Cardiac muscle cell (in vitro differentiated cells and primary cell): Measurements from ENCODE around the gene TCTN2. TPM values are rescaled to one million over a fixed set of nuclear protein-coding genes. Genes with fewer than 3 reads are reported as not detected.

ENCODE experiments used
- DNase-seq, 2 donors: peaks; one replicate each; pipeline versions ENCODE4 v3.0.0 to v3.0.0-alpha.2; 2010 to 2017; ENCODE audit warnings: low read depth in 1 of 2, low spot score in 1 of 2
- H3K27ac ChIP-seq: fragments of 200-600 bp; sonication (generic); 2 replicates; pipeline ENCODE4 v1.5.1; 2016
- H3K27me3 ChIP-seq: fragments of 200-600 bp; sonication (generic); 2 replicates; pipeline ENCODE4 v1.6.0; 2016; ENCODE audit warnings: control low read depth
- H3K36me3 ChIP-seq: fragments of 200-600 bp; sonication (generic); 2 replicates; pipeline ENCODE4 v1.5.1; 2016; ENCODE audit warnings: control low read depth
- H3K4me1 ChIP-seq: fragments of 200-600 bp; sonication (generic); 2 replicates; pipeline ENCODE4 v1.8.1; 2017; ENCODE audit warnings: low read depth, mild to moderate bottlenecking, mixed run types
- H3K4me3 ChIP-seq: fragments of 200-600 bp; sonication (generic); 2 replicates; pipeline ENCODE4 v1.5.1; 2016; ENCODE audit warnings: mild to moderate bottlenecking
- H3K9me3 ChIP-seq: fragments of 200-600 bp; sonication (generic); 2 replicates; pipeline ENCODE4 v1.5.1; 2017; ENCODE audit warnings: low read depth, mild to moderate bottlenecking, control low read depth
- polyA plus RNA-seq: library from polyadenylated mRNA; unstranded; fragments of >200 nt; fragmentation: Nextera tagmentation; extraction: Ambion mirVana; gene quantifications from 2 replicates; pipeline ENCODE4 v1.2.1, GENCODE V29; 2016
- total RNA-seq: library from RNA; depleted of rRNA; stranded (reverse); fragments of >200 nt; gene quantifications from 2 replicates; pipeline ENCODE4 v1.2.3, GENCODE V29; 2016
- TF ChIP-seq, protein P1 (sequence below): IDR thresholded peaks from 2 replicates; pipeline ENCODE4 v1.5.1; 2012; ENCODE audit warnings: low read depth, mild to moderate bottlenecking, low read length

TCTN2 gene
- total and polyA plus RNA-seq, 2 experiments from 2014 or later = 4.3 to 5.8 TPM

- H3K27me3 ChIP-seq = no peaks in the 10 kb centered on the region
- H3K36me3 ChIP-seq = peaks cover 8% of the 10 kb centered on the region
- DNase-seq = peak in 1 of 2 donors; percentile 4
- peaks cover 7% of the 10 kb centered on the region for H3K4me1 ChIP-seq
- TF ChIP-seq, protein P1, sequence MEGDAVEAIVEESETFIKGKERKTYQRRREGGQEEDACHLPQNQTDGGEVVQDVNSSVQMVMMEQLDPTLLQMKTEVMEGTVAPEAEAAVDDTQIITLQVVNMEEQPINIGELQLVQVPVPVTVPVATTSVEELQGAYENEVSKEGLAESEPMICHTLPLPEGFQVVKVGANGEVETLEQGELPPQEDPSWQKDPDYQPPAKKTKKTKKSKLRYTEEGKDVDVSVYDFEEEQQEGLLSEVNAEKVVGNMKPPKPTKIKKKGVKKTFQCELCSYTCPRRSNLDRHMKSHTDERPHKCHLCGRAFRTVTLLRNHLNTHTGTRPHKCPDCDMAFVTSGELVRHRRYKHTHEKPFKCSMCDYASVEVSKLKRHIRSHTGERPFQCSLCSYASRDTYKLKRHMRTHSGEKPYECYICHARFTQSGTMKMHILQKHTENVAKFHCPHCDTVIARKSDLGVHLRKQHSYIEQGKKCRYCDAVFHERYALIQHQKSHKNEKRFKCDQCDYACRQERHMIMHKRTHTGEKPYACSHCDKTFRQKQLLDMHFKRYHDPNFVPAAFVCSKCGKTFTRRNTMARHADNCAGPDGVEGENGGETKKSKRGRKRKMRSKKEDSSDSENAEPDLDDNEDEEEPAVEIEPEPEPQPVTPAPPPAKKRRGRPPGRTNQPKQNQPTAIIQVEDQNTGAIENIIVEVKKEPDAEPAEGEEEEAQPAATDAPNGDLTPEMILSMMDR = no peak
- H3K4me3 ChIP-seq = peak overlapping the region; percentile 90
- no peak overlapping the region for H3K27ac ChIP-seq
- no peaks in the 10 kb centered on the region for H3K9me3 ChIP-seq
These were observed 963 bp downstream of the TCTN2 start for GRCh38 chr12:123671876-123672275.

DNA sequence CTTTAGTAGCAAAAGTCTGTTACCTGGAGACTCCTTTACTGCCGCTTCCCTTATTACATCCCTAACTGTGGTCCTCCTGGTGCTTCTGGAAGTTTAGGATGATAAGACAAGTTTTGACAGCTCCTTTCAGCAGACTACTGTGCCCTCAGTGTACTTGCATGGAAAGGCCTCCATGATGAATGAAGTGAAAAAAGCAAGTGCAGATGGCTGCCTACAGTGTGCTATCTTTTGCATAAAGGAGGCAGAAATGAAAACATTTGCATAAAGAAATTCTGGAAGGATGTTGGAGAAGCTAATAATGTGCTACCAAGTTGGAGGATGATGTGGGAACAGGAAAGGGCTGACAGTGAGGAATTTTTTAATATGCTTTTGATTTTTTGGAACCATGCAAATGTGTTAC is 4.5 kb downstream of the TCTN2 start:
- TF ChIP-seq, protein P1 = no peak
- DNase-seq = no peak
- H3K27me3 ChIP-seq = no peaks in the 10 kb centered on the region
- H3K9me3 ChIP-seq = no peaks in the 10 kb centered on the region
- peaks cover 10% of the 10 kb centered on the region for H3K36me3 ChIP-seq
- H3K4me3 ChIP-seq = no peak overlapping the region
- H3K27ac ChIP-seq = no peak overlapping the region
- peaks cover 7% of the 10 kb centered on the region for H3K4me1 ChIP-seq

DNA sequence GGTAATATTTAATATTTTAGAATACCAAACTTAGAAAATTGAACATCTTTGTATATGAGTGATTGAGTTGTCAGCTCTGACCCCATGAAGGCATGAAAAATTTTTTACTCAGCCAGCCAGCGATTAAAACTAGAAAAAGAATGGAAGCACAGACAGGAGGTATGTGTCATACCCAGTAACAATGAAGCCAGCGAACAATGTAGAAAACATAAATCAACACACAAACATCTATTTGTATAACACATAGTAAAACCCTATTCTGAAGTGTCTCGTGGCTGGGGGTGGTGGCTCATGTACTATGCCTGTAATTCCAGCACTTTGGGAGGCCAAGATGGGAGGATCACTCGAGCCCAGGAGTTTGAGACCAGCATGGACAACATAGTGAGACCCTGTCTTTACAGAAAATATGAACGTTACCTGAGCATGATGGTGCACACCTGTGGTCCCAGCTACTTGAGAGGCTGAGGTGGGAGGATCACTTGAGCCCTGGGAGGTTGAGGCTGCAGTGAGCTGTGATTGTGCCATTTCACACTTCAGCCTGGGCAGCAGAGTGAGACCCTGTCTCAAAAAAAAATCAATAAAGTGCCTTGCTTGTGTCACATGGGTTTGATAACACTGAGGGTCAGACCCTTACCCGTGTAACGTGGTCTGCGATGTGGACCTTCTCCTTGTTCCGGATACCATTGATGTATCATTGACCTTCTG is 5.9 kb downstream of the TCTN2 start:
- DNase-seq = no peak
- TF ChIP-seq, protein P1 = no peak
- H3K4me1 ChIP-seq = peaks cover 2% of the 10 kb centered on the region
- H3K27me3 ChIP-seq = no peaks in the 10 kb centered on the region
- H3K9me3 ChIP-seq = no peaks in the 10 kb centered on the region
- peaks cover 14% of the 10 kb centered on the region for H3K36me3 ChIP-seq
- H3K27ac ChIP-seq = no peak overlapping the region
- no peak overlapping the region for H3K4me3 ChIP-seq

DNA sequence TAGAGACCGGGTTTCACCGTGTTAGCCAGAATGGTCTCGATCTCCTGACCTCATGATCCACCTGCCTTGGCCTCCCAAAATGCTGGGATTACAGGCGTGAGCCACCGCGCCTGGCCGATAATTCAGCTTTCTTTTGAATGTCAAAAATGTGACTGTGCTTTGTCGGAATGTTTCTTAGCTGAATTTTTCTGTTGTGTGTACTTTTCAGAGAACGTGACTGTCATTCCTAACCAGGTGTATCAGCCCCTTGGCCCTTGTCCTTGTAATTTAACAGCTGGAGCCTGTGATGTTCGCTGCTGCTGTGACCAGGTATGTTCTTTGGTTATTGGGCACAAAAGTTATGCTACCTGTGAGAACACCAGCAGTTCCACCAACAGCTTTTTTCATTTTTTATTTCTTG is 8.1 kb downstream of the TCTN2 start:
- no peaks in the 10 kb centered on the region for H3K9me3 ChIP-seq
- peaks cover 14% of the 10 kb centered on the region for H3K36me3 ChIP-seq
- no peak for DNase-seq
- TF ChIP-seq, protein P1 = no peak
- H3K27me3 ChIP-seq = no peaks in the 10 kb centered on the region
- no peak overlapping the region for H3K4me3 ChIP-seq
- H3K4me1 ChIP-seq = no peaks in the 10 kb centered on the region
- no peak overlapping the region for H3K27ac ChIP-seq

DNA sequence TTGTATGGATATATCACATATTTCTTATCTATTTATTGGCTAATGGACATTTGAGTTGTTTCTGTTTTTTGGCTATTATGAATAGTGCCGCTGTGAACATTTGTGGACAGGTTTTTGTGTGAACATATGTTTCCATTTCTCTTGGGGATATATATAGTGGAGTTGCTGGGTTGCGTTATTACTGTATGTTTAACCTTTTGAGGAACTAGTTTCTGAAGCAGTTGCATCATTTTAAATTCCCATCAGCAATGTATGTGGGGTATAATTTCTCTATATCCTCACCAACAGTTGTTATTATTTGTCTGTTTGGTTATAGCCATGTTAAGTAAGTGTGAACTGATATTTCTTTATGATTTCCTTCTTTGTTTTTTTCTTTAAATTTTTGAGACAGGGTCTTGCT is 10.7 kb downstream of the TCTN2 start:
- Histone ChIP-seq H3K4me1 (no peaks in the 10 kb centered on the region), H3K27me3 (no peaks in the 10 kb centered on the region), H3K27ac (no peak overlapping the region), H3K9me3 (no peaks in the 10 kb centered on the region), H3K36me3 (peaks cover 7% of the 10 kb centered on the region), H3K4me3 (no peak overlapping the region)
- TF ChIP-seq, protein P1 = no peak
- DNase-seq = no peak
